ENCODE data around the gene GFPT2. TPM values are rescaled to one million over a fixed set of nuclear protein-coding genes. Genes with fewer than 3 reads are reported as not detected.

The GFPT2 gene
- total RNA-seq (1 to 10 TPM in 1 of 2 experiments, under 1 TPM in 1; 0.52 to 2.9 TPM), polyA plus RNA-seq (1 to 10 TPM in 1 of 3 donors, not detected in 2; 2.0 TPM), total RNA-seq (0.06 to 0.57 (median 0.34) reads per million in 6 experiments)

GRCh38 chr5:180353048-180353979 is at the start of gene GFPT2:
GFPT2 (minus strand) TSS chr5:180353336; CDS start chr5:180353217, 119 bp downstream.
- peak within 1 kb of the TSS in 4 of 10 donors; percentile 4 to 43 (median 15) for H3K27ac Mint-ChIP-seq
- H3K4me3 Mint-ChIP-seq: peak within 1 kb of the TSS; percentile 68 to 85 (median 78)
- DNase-seq (peak; percentile 63 to 88 (median 73)), ATAC-seq (peak; percentile 85 to 87)
- H3K9me3 Mint-ChIP-seq: no peaks in the 10 kb centered on the region
- no peaks in the 10 kb centered on the region for H3K36me3 Mint-ChIP-seq
- peaks cover 0 to 11% (median 8%) of the 10 kb centered on the region in 4 donors for H3K4me1 Mint-ChIP-seq
- H3K27me3 Mint-ChIP-seq: peaks cover 13 to 56% (median 37%) of the 10 kb centered on the region in 5 donors
- POLR2A ChIA-PET: no interaction called here

- Mint-ChIP-seq H3K9me3 (peaks cover 0 to 6% (median 0%) of the 10 kb centered on the region in 9 donors), H3K4me3 (no peak overlapping the region)
- POLR2A ChIA-PET: no interaction called here
Measured at GRCh38 chr5:180402716-180403115, 49.6 kb upstream of the GFPT2 start.

GRCh38 chr5:180401229-180401907 is 48.2 kb upstream of the GFPT2 start:
- DNase-seq (no peak), ATAC-seq (no peak)
- H3K36me3 Mint-ChIP-seq: no peaks in the 10 kb centered on the region
- H3K9me3 Mint-ChIP-seq: peaks cover 0 to 6% (median 0%) of the 10 kb centered on the region in 9 donors
- peaks cover 7 to 33% (median 16%) of the 10 kb centered on the region in 5 donors for H3K27me3 Mint-ChIP-seq
- no peaks in the 10 kb centered on the region for H3K4me1 Mint-ChIP-seq
- POLR2A ChIA-PET: no interaction called here
- H3K4me3 Mint-ChIP-seq: no peak overlapping the region
- no peak overlapping the region for H3K27ac Mint-ChIP-seq

More at GRCh38 chr5:180402716-180403115, 49.6 kb upstream of the GFPT2 start:
- no peaks in the 10 kb centered on the region for H3K4me1 Mint-ChIP-seq
- DNase-seq (no peak), ATAC-seq (no peak)
- H3K27me3 Mint-ChIP-seq: peaks cover 9 to 37% (median 23%) of the 10 kb centered on the region in 5 donors
- peaks cover 0 to 2% (median 0%) of the 10 kb centered on the region in 3 donors for H3K36me3 Mint-ChIP-seq
- no peak overlapping the region for H3K27ac Mint-ChIP-seq

GRCh38 chr5:180400416-180400815 is 47.3 kb upstream of the GFPT2 start:
- no peaks in the 10 kb centered on the region for H3K4me1 Mint-ChIP-seq
- H3K4me3 Mint-ChIP-seq: no peak overlapping the region
- H3K27ac Mint-ChIP-seq: no peak overlapping the region
- H3K9me3 Mint-ChIP-seq: peaks cover 0 to 6% (median 0%) of the 10 kb centered on the region in 9 donors
- ATAC-seq: no peak
- no peaks in the 10 kb centered on the region for H3K36me3 Mint-ChIP-seq
- DNase-seq: no peak
- H3K27me3 Mint-ChIP-seq: peaks cover 4 to 27% (median 16%) of the 10 kb centered on the region in 5 donors
- POLR2A ChIA-PET: no interaction called here

GRCh38 chr5:180399401-180400215 is 46.5 kb upstream of the GFPT2 start:
- H3K27ac Mint-ChIP-seq: no peak overlapping the region
- peaks cover 3 to 28% (median 16%) of the 10 kb centered on the region in 5 donors for H3K27me3 Mint-ChIP-seq
- no peak for ATAC-seq
- H3K9me3 Mint-ChIP-seq: peaks cover 0 to 6% (median 0%) of the 10 kb centered on the region in 9 donors
- H3K4me1 Mint-ChIP-seq: no peaks in the 10 kb centered on the region
- POLR2A ChIA-PET: no interaction called here
- no peak for DNase-seq
- no peaks in the 10 kb centered on the region for H3K36me3 Mint-ChIP-seq
- H3K4me3 Mint-ChIP-seq: no peak overlapping the region

- Mint-ChIP-seq H3K4me1 (peaks cover 0 to 4% (median 0%) of the 10 kb centered on the region in 4 donors), H3K9me3 (peaks cover 0 to 5% (median 0%) of the 10 kb centered on the region in 9 donors), H3K36me3 (no peaks in the 10 kb centered on the region), H3K27me3 (peaks cover 0 to 19% (median 11%) of the 10 kb centered on the region in 5 donors), H3K4me3 (no peak overlapping the region), H3K27ac (no peak overlapping the region)
- POLR2A ChIA-PET: no interaction called here
- DNase-seq (no peak), ATAC-seq (no peak)
Measured at GRCh38 chr5:180396926-180397325, 43.8 kb upstream of the GFPT2 start.

GRCh38 chr5:180395540-180396274 is 42.6 kb upstream of the GFPT2 start:
- no peaks in the 10 kb centered on the region for H3K9me3 Mint-ChIP-seq
- H3K27ac Mint-ChIP-seq: peak overlapping the region in 1 of 10 donors; percentile 33
- no peak overlapping the region for H3K4me3 Mint-ChIP-seq
- peaks cover 0 to 9% (median 0%) of the 10 kb centered on the region in 5 donors for H3K27me3 Mint-ChIP-seq
- ATAC-seq (no peak), DNase-seq (no peak)
- no peaks in the 10 kb centered on the region for H3K36me3 Mint-ChIP-seq
- POLR2A ChIA-PET: no interaction called here
- H3K4me1 Mint-ChIP-seq: peaks cover 0 to 4% (median 0%) of the 10 kb centered on the region in 4 donors

- Mint-ChIP-seq H3K36me3 (no peaks in the 10 kb centered on the region), H3K9me3 (no peaks in the 10 kb centered on the region), H3K27me3 (peaks cover 0 to 8% (median 0%) of the 10 kb centered on the region in 5 donors), H3K4me3 (no peak overlapping the region), H3K4me1 (peaks cover 0 to 4% (median 0%) of the 10 kb centered on the region in 4 donors), H3K27ac (peak overlapping the region in 1 of 10 donors; percentile 60)
- ATAC-seq: no peak
- DNase-seq: no peak
- POLR2A ChIA-PET: no interaction called here
Measured at GRCh38 chr5:180394031-180394636, 41.0 kb upstream of the GFPT2 start.

GRCh38 chr5:180391276-180391675 is 38.1 kb upstream of the GFPT2 start:
- ATAC-seq (no peak), DNase-seq (no peak)

GRCh38 chr5:180390441-180391190 is 37.5 kb upstream of the GFPT2 start:
- H3K27ac Mint-ChIP-seq: no peak overlapping the region
- H3K4me3 Mint-ChIP-seq: no peak overlapping the region
- peaks cover 0 to 8% (median 1%) of the 10 kb centered on the region in 5 donors for H3K27me3 Mint-ChIP-seq
- peaks cover 0 to 4% (median 0%) of the 10 kb centered on the region in 4 donors for H3K4me1 Mint-ChIP-seq
- POLR2A ChIA-PET: no interaction called here
- H3K36me3 Mint-ChIP-seq: no peaks in the 10 kb centered on the region
- no peaks in the 10 kb centered on the region for H3K9me3 Mint-ChIP-seq
- ATAC-seq (no peak), DNase-seq (no peak)

More at GRCh38 chr5:180391276-180391675, 38.1 kb upstream of the GFPT2 start:
- H3K27ac Mint-ChIP-seq: no peak overlapping the region
- no peaks in the 10 kb centered on the region for H3K9me3 Mint-ChIP-seq
- H3K27me3 Mint-ChIP-seq: peaks cover 0 to 8% (median 0%) of the 10 kb centered on the region in 5 donors
- H3K4me1 Mint-ChIP-seq: peaks cover 0 to 4% (median 0%) of the 10 kb centered on the region in 4 donors
- POLR2A ChIA-PET: no interaction called here
- no peak overlapping the region for H3K4me3 Mint-ChIP-seq
- no peaks in the 10 kb centered on the region for H3K36me3 Mint-ChIP-seq

Data from naive thymus-derived CD8-positive, alpha-beta T cell (primary cell).